Measurements from ENCODE around the gene ZSWIM1. TPM values are rescaled to one million over a fixed set of nuclear protein-coding genes. Genes with fewer than 3 reads are reported as not detected.

ZSWIM1 gene
- total and polyA plus RNA-seq, 2 of the 8 experiments (the other 6 are each of a cell fraction or from before 2014, with no cell fraction given) = 14.1 to 15.6 TPM

- Histone ChIP-seq H3K14ac (ENCODE audit: insufficient read length) (no peak overlapping the region), H3K23me2 (ENCODE audit: low read depth, low read length) (no peaks in the 10 kb centered on the region), H2BK20ac (ENCODE audit: low read length) (no peak overlapping the region), H2BK5ac (ENCODE audit: low read depth, low read length) (no peak overlapping the region), H3K4ac (replicated peaks; ENCODE audit: insufficient read length, low read depth, low read length) (no peak overlapping the region), H3K18ac (ENCODE audit: extremely low read depth, low read length) (no peak overlapping the region), H2AFZ (ENCODE audit: low read length) (no peak overlapping the region), H3K23ac (ENCODE audit: insufficient read length) (no peak overlapping the region), H3K56ac (replicated peaks; ENCODE audit: insufficient read length, low read depth, low read length) (no peak overlapping the region), H3K79me1 (ENCODE audit: low read depth, low read length) (no peaks in the 10 kb centered on the region), H3K9ac (replicated peaks in 1 of 4; ENCODE audit: extremely low read depth in 1 of 4, low read depth in 3 of 4, low read length in 3 of 4) (no peak overlapping the region), H4K91ac (replicated peaks; ENCODE audit: insufficient read length, low read length) (no peak overlapping the region), H4K5ac (ENCODE audit: insufficient read length, low read depth, low read length) (no peak overlapping the region), H3K27me3 (replicated peaks in 1 of 4; ENCODE audit: control insufficient read depth in 3 of 4, extremely low read depth in 1 of 4, insufficient read depth in 3 of 4, low read length in 3 of 4) (no peaks in the 10 kb centered on the region), H4K20me1 (replicated peaks in 1 of 2; ENCODE audit: control insufficient read depth in 1 of 2, insufficient read depth in 2 of 2, low read length in 2 of 2) (no peaks in the 10 kb centered on the region), H2AK5ac (ENCODE audit: low read depth, low read length) (no peak overlapping the region), H2BK120ac (replicated peaks; ENCODE audit: low read depth, low read length) (no peak overlapping the region), H3K79me2 (ENCODE audit: control insufficient read depth in 1 of 2, insufficient read depth in 2 of 2, low read length in 2 of 2) (no peaks in the 10 kb centered on the region), H3K9me3 (ENCODE audit: insufficient read depth in 2 of 2, low read depth in 1 of 2, low read length in 1 of 2) (no peaks in the 10 kb centered on the region), H3K4me1 (replicated peaks in 1 of 4; ENCODE audit: control insufficient read depth in 3 of 4, insufficient read depth in 4 of 4, low read length in 3 of 4) (no peaks in the 10 kb centered on the region), H3K4me3 (ENCODE audit: extremely low read depth in 1 of 4, insufficient read depth in 2 of 4, low read depth in 3 of 4, low read length in 4 of 4) (no peak overlapping the region), H3K27ac (ENCODE audit: low read depth, low read length) (no peak overlapping the region), H2BK12ac (ENCODE audit: low read depth, low read length) (no peak overlapping the region), H2BK15ac (ENCODE audit: low read length) (no peak overlapping the region), H3K36me3 (ENCODE audit: control insufficient read depth in 2 of 4, insufficient read depth in 4 of 4, low read length in 3 of 4) (peaks cover 15 to 52% (median 28%) of the 10 kb centered on the region in 4 experiments), H3K4me2 (ENCODE audit: insufficient read depth in 1 of 2, low read depth in 2 of 2, low read length in 2 of 2) (no peak overlapping the region), H4K8ac (ENCODE audit: extremely low read depth, insufficient read depth, low read length) (no peak overlapping the region)
- DNase-seq (ENCODE audit: low read depth in 1 of 2, low spot score in 2 of 2) = no peak
- FAIRE-seq = no peak
- CTCF ChIA-PET (ENCODE audit: partially characterized antibody) = interaction anchor here (0.7 to 2.1 kb wide), 5 partner anchors 32 to 121 kb away, joined by 3 to 5 read pairs (median 4); no protein-coding TSS in a partner anchor
- 90% methylated on average over 5 of the region's 5 CpGs; no CpG with 5 or more reads in 1 of the 2 experiments for WGBS, 2 experiments (ENCODE audit: extremely low coverage in 1 of 2, insufficient coverage in 1 of 2, insufficient read length in 1 of 2, insufficient replicate concordance in 2 of 2, low coverage in 1 of 2, low lambda C conversion rate in 2 of 2, missing lambda C conversion rate in 1 of 2)
- POLR2A ChIA-PET (ENCODE audit: partially characterized antibody) = interaction anchor here (0.7 to 13.8 kb wide), 13 partner anchors 7 to 111 kb away, joined by 3 to 178 read pairs (median 3); partner anchors contain the start of genes ACOT8, PCIF1, SNX21 and ZSWIM3
- TF ChIP-seq JUND (IDR thresholded peaks at IDR 0.05; ENCODE audit: low read length) (no peak), KDM1A (IDR thresholded peaks at IDR 0.05; ENCODE audit: borderline replicate concordance, low read length) (no peak), SP4 (IDR thresholded peaks at IDR 0.05; ENCODE audit: low read length) (no peak), GABPA (IDR thresholded peaks at IDR 0.05; ENCODE audit: borderline replicate concordance, insufficient read depth, low read length) (no peak), POLR2AphosphoS5 (IDR thresholded peaks at IDR 0.05; ENCODE audit: low read depth, low read length) (no peak), SP2 (IDR thresholded peaks at IDR 0.05; ENCODE audit: low read length) (no peak), YY1 (IDR thresholded peaks at IDR 0.05; ENCODE audit: low read depth, low read length) (no peak), RBBP5 (IDR thresholded peaks at IDR 0.05; ENCODE audit: borderline replicate concordance, low read depth, low read length) (no peak), SRF (IDR thresholded peaks at IDR 0.05; ENCODE audit: low read depth, low read length) (no peak)
These were observed 38.7 kb upstream of the ZSWIM1 start for GRCh38 chr20:45842169-45842812.

All from H1 (cell line).